H1 (cell line): ENCODE measurements around the gene KIAA0319L. TPM values are rescaled to one million over a fixed set of nuclear protein-coding genes. Genes with fewer than 3 reads are reported as not detected.

Source experiments
- BACH1 ChIP-seq: IDR thresholded peaks from 2 replicates; pipeline ENCODE4 v1.6.1; 2012; ENCODE audit warnings: low read length, improper control_type of control experiment
- EP300 ChIP-seq, 2 experiments: IDR thresholded peaks; 1 replicate in 1 of 2; 2 replicates in 1 of 2; pipeline ENCODE4 v1.6.1; 2011 to 2012; ENCODE audit warnings: low read depth in 2 of 2, low read length in 2 of 2, mild to moderate bottlenecking in 2 of 2, borderline replicate concordance in 1 of 2, inconsistent platforms in 1 of 2, moderate library complexity in 1 of 2
- HDAC2 ChIP-seq, 2 experiments: fragments of 300-600 bp in 1 of 2; sonication (generic) in 1 of 2; IDR thresholded peaks; 2 replicates each; pipeline ENCODE4 v1.6.1; 2011 to 2012; ENCODE audit warnings: low read depth in 2 of 2, low read length in 2 of 2, mild to moderate bottlenecking in 2 of 2, moderate library complexity in 2 of 2, borderline replicate concordance in 1 of 2, inconsistent platforms in 1 of 2
- HDAC6 ChIP-seq: IDR thresholded peaks from one replicate; pipeline ENCODE4 v1.7.1; 2012; ENCODE audit warnings: low read depth, mild to moderate bottlenecking, inconsistent platforms, low read length, moderate library complexity
- NANOG ChIP-seq: IDR thresholded peaks from 2 replicates; pipeline ENCODE4 v1.6.1; 2011; ENCODE audit warnings: low read length, low read depth, mild to moderate bottlenecking, inconsistent platforms; ENCODE audit not compliant: insufficient read depth, poor library complexity, severe bottlenecking
- SIX5 ChIP-seq: IDR thresholded peaks from 2 replicates; pipeline ENCODE4 v1.6.1; 2011; ENCODE audit warnings: mild to moderate bottlenecking, low read depth, low read length
- SP4 ChIP-seq: IDR thresholded peaks from 2 replicates; pipeline ENCODE4 v1.6.1; 2012; ENCODE audit warnings: low read length, inconsistent platforms
- TBP ChIP-seq: IDR thresholded peaks from 2 replicates; pipeline ENCODE4 v1.6.1; 2011; ENCODE audit warnings: low read depth, low read length, improper control_type of control experiment
- polyA plus RNA-seq, 7 experiments: library from polyadenylated mRNA; depleted of rRNA in 3 of 7; stranded (reverse) in 5 of 7; unstranded in 2 of 7; fragments of >200 nt in 5 of 7; fragments of 200-250 nt in 2 of 7; gene quantifications; 1 replicate in 5 of 7; 2 replicates in 1 of 7; 4 replicates in 1 of 7; pipeline versions ENCODE4 v1.2.1 to v1.2.3, GENCODE V29; 2011 to 2013; ENCODE audit warnings: missing spikeins in 2 of 7, mixed read lengths in 2 of 7
- total RNA-seq: library from RNA; stranded (reverse); fragmentation: NEBNext Ultra II Directional; extraction: Animal tissue kit (Norgen Biotek cat#: 25700); gene quantifications from 2 replicates; pipeline ENCODE4 v1.2.1, GENCODE V29; 2021
- TF ChIP-seq, protein P1 (sequence below): fragments of 300-600 bp; sonication (generic); IDR thresholded peaks from 2 replicates; pipeline ENCODE4 v1.7.1; 2012; ENCODE audit warnings: low read length, moderate library complexity, mild to moderate bottlenecking, inconsistent platforms; ENCODE audit not compliant: insufficient replicate concordance

KIAA0319L gene
- total and polyA plus RNA-seq, 2 of the 8 experiments (the other 6 are each of a cell fraction or from before 2014, with no cell fraction given): 40.1 to 55.7 TPM

DNA sequence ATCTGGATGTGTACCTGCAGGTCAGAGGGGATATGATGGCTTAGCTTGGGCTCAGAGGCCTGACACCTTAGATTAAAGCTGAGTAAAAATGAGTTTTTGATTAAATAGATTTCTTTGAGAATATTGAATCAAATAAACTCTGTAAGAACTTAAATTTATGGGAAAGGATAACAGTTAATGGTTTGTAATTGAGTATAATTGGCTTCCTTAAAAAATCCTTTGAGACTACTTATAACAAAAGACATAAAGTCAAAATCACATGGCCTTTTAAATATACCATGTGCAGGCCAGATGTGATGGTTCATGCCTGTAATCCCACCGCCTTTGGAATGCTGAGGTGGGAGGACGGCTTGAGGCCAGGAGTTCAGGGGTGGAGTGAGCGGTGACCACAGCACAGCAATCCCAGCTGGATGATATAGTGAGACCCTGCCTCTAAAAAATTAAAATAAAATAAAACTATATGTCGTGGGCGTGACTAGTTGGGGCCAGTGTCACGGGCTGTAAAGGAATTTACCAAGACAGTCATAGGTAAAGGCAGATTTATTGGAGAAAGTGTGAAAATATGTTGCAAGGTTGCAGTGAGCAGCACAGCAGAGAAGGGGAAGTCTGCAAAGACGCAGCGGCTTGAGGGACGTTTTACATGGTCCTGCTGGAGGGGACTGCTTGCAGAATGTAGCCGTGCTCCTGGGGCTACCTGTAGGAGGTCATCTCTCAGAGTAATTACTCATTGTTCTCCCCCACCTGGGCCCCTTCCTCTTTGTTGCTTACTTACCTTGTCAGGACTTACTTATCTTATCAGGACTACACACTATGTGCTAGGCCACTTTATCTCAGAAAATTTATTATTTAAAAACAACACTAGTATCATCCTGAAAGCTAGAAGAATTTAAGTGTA, 166.4 kb downstream of the KIAA0319L start (continued):
- TF ChIP-seq HDAC6 (no peak), TBP (peak; percentile 56), SP4 (no peak), BACH1 (no peak), HDAC2 (IDR thresholded peaks at IDR 0.05; ENCODE audit: borderline replicate concordance in 1 of 2, low read depth in 2 of 2, low read length in 2 of 2) (no peak), EP300 (IDR thresholded peaks at IDR 0.05; ENCODE audit: borderline replicate concordance in 1 of 2, low read depth in 2 of 2, low read length in 2 of 2) (0 out of 3 replicates have a peak, but pooled peaks of 1 of the 2 experiments have one; percentile 18), SIX5 (no peak), NANOG (no peak)
- TF ChIP-seq, protein P1, sequence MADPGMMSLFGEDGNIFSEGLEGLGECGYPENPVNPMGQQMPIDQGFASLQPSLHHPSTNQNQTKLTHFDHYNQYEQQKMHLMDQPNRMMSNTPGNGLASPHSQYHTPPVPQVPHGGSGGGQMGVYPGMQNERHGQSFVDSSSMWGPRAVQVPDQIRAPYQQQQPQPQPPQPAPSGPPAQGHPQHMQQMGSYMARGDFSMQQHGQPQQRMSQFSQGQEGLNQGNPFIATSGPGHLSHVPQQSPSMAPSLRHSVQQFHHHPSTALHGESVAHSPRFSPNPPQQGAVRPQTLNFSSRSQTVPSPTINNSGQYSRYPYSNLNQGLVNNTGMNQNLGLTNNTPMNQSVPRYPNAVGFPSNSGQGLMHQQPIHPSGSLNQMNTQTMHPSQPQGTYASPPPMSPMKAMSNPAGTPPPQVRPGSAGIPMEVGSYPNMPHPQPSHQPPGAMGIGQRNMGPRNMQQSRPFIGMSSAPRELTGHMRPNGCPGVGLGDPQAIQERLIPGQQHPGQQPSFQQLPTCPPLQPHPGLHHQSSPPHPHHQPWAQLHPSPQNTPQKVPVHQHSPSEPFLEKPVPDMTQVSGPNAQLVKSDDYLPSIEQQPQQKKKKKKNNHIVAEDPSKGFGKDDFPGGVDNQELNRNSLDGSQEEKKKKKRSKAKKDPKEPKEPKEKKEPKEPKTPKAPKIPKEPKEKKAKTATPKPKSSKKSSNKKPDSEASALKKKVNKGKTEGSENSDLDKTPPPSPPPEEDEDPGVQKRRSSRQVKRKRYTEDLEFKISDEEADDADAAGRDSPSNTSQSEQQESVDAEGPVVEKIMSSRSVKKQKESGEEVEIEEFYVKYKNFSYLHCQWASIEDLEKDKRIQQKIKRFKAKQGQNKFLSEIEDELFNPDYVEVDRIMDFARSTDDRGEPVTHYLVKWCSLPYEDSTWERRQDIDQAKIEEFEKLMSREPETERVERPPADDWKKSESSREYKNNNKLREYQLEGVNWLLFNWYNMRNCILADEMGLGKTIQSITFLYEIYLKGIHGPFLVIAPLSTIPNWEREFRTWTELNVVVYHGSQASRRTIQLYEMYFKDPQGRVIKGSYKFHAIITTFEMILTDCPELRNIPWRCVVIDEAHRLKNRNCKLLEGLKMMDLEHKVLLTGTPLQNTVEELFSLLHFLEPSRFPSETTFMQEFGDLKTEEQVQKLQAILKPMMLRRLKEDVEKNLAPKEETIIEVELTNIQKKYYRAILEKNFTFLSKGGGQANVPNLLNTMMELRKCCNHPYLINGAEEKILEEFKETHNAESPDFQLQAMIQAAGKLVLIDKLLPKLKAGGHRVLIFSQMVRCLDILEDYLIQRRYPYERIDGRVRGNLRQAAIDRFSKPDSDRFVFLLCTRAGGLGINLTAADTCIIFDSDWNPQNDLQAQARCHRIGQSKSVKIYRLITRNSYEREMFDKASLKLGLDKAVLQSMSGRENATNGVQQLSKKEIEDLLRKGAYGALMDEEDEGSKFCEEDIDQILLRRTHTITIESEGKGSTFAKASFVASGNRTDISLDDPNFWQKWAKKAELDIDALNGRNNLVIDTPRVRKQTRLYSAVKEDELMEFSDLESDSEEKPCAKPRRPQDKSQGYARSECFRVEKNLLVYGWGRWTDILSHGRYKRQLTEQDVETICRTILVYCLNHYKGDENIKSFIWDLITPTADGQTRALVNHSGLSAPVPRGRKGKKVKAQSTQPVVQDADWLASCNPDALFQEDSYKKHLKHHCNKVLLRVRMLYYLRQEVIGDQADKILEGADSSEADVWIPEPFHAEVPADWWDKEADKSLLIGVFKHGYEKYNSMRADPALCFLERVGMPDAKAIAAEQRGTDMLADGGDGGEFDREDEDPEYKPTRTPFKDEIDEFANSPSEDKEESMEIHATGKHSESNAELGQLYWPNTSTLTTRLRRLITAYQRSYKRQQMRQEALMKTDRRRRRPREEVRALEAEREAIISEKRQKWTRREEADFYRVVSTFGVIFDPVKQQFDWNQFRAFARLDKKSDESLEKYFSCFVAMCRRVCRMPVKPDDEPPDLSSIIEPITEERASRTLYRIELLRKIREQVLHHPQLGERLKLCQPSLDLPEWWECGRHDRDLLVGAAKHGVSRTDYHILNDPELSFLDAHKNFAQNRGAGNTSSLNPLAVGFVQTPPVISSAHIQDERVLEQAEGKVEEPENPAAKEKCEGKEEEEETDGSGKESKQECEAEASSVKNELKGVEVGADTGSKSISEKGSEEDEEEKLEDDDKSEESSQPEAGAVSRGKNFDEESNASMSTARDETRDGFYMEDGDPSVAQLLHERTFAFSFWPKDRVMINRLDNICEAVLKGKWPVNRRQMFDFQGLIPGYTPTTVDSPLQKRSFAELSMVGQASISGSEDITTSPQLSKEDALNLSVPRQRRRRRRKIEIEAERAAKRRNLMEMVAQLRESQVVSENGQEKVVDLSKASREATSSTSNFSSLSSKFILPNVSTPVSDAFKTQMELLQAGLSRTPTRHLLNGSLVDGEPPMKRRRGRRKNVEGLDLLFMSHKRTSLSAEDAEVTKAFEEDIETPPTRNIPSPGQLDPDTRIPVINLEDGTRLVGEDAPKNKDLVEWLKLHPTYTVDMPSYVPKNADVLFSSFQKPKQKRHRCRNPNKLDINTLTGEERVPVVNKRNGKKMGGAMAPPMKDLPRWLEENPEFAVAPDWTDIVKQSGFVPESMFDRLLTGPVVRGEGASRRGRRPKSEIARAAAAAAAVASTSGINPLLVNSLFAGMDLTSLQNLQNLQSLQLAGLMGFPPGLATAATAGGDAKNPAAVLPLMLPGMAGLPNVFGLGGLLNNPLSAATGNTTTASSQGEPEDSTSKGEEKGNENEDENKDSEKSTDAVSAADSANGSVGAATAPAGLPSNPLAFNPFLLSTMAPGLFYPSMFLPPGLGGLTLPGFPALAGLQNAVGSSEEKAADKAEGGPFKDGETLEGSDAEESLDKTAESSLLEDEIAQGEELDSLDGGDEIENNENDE: peak; percentile 60
